Type B pancreatic cell (in vitro differentiated cells): ENCODE data around the gene GRIK4. TPM values are rescaled to one million over a fixed set of nuclear protein-coding genes. Genes with fewer than 3 reads are reported as not detected.

Source experiments
- DNase-seq: peaks from one replicate; pipeline ENCODE4 v3.0.0; 2021; ENCODE audit warnings: mixed read lengths; ENCODE audit not compliant: unreplicated experiment; ENCODE audit errors: extremely low spot score
- H3K27ac Mint-ChIP-seq: 2 replicates; pipeline ENCODE4 v1.8.0; 2021; ENCODE audit warnings: mild to moderate bottlenecking, mixed read lengths
- H3K27me3 Mint-ChIP-seq: 2 replicates; pipeline ENCODE4 v1.8.0; 2021; ENCODE audit warnings: mixed read lengths
- H3K36me3 Mint-ChIP-seq: 2 replicates; pipeline ENCODE4 v1.8.0; 2021; ENCODE audit warnings: mixed read lengths
- H3K4me1 Mint-ChIP-seq: one replicate; pipeline ENCODE4 v1.8.0; 2021; ENCODE audit warnings: mixed read lengths; ENCODE audit not compliant: unreplicated experiment
- H3K4me3 Mint-ChIP-seq: 2 replicates; pipeline ENCODE4 v1.8.0; 2021; ENCODE audit warnings: mild to moderate bottlenecking, mixed read lengths
- H3K9me3 Mint-ChIP-seq: 2 replicates; pipeline ENCODE4 v1.8.0; 2021; ENCODE audit warnings: mixed read lengths
- total RNA-seq: library from RNA; stranded (reverse); gene quantifications from 2 replicates; pipeline ENCODE4 v1.2.1, GENCODE V29; 2021; ENCODE audit warnings: low replicate concordance
- TF ChIP-seq, protein P1 (sequence below): fragments of 200-600 bp; sonication (generic); conservative IDR thresholded peaks from 2 replicates; pipeline ENCODE4 v1.5.0; 2021; ENCODE audit warnings: antibody characterized with exemption, mild to moderate bottlenecking

GRIK4 gene
- total RNA-seq, 1 donor from 2014 or later: 0.72 TPM

DNA sequence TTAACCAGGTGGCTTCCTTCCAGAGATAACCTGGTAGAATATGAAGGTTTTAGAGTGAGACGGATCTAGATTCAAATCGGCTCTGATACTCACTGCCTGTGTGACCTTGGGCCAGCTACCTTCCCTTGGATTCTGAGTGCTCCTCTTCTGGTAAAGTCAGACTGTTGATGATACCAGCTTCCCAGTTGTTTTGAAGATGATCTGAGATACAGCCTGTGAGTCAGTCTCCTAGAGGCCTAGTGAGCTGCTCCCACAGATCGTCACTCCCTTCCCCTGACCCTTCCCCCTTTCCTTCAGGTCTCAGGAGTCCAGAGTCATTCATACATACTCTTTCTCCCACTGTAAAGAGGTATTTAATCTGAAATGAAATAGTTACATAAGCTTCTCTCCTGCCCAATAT is 207.8 kb downstream of the GRIK4 start:
- Mint-ChIP-seq H3K36me3 (no peaks in the 10 kb centered on the region), H3K4me3 (no peak overlapping the region), H3K27ac (no peak overlapping the region), H3K9me3 (no peaks in the 10 kb centered on the region), H3K27me3 (peaks cover 14% of the 10 kb centered on the region), H3K4me1 (peaks cover 9% of the 10 kb centered on the region)
- TF ChIP-seq, protein P1, sequence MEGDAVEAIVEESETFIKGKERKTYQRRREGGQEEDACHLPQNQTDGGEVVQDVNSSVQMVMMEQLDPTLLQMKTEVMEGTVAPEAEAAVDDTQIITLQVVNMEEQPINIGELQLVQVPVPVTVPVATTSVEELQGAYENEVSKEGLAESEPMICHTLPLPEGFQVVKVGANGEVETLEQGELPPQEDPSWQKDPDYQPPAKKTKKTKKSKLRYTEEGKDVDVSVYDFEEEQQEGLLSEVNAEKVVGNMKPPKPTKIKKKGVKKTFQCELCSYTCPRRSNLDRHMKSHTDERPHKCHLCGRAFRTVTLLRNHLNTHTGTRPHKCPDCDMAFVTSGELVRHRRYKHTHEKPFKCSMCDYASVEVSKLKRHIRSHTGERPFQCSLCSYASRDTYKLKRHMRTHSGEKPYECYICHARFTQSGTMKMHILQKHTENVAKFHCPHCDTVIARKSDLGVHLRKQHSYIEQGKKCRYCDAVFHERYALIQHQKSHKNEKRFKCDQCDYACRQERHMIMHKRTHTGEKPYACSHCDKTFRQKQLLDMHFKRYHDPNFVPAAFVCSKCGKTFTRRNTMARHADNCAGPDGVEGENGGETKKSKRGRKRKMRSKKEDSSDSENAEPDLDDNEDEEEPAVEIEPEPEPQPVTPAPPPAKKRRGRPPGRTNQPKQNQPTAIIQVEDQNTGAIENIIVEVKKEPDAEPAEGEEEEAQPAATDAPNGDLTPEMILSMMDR: no peak
- DNase-seq: no peak

DNA sequence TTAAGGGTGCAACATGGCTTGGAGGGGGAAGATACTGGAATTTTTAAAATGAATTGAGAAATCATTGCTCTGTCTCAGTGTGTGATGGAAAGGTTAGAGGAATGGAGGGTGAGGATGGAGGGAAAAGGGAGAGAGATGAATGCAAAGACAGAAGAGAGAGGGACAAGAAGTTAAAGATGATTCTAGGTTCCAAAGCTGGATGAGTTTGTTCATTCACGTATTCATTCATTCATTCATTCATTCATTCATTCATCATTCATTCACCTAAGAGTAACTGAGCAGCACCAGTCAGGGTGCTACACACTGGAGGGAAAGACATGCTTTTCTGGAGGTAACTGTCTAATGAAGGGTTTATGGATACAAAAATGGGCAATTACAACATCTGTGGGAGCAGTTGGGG is 209.2 kb downstream of the GRIK4 start:
- TF ChIP-seq, protein P1: no peak
- Mint-ChIP-seq H3K4me3 (no peak overlapping the region), H3K36me3 (no peaks in the 10 kb centered on the region), H3K9me3 (no peaks in the 10 kb centered on the region), H3K27me3 (peaks cover 7% of the 10 kb centered on the region), H3K4me1 (peaks cover 5% of the 10 kb centered on the region), H3K27ac (no peak overlapping the region)
- DNase-seq: no peak

DNA sequence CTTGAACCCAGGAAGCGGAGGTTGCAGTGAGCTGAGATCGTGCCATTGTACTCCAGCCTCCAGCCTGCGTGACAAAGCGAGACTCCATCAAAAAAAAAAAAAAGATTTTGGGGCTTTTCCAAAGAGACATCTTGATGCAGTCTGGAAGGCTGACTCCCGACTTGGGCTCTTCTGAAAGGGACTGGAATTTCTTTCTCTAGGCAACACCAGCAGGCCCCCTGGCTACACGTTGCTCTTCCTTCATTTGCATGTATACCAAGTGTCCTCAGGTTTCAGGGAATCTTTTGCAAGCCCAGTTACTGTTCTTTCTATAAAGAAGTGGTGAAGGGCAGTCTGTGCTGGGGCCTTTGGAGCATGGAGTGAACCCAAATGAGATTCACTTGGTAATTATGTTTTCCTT is 211.0 kb downstream of the GRIK4 start:
- DNase-seq: peak; percentile 25

DNA sequence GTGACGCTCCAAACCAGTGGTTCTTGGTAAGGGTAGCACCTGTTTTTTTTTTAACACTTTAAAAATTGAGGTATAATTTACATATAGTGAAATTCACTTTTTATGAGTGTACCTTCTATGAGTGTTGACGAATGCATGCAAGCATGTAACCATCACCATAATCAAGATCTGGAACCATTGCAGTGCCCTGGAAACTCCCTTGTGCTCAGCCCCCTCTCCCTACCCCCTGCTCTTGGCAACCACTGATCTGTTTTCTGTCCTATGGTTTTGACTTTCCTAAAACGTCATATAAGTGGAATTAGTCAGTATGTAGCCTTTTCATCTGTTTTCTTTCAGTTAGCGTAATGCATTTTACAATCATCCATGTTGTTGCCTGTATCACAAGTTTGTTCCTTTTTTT is 212.2 kb downstream of the GRIK4 start:
- Mint-ChIP-seq H3K4me3 (no peak overlapping the region), H3K36me3 (no peaks in the 10 kb centered on the region)

More for the DNA sequence above, 211.0 kb downstream of the GRIK4 start:
- Mint-ChIP-seq H3K9me3 (no peaks in the 10 kb centered on the region), H3K4me1 (peaks cover 5% of the 10 kb centered on the region), H3K4me3 (no peak overlapping the region), H3K36me3 (no peaks in the 10 kb centered on the region), H3K27me3 (peaks cover 7% of the 10 kb centered on the region), H3K27ac (no peak overlapping the region)
- TF ChIP-seq, protein P1: no peak

DNA sequence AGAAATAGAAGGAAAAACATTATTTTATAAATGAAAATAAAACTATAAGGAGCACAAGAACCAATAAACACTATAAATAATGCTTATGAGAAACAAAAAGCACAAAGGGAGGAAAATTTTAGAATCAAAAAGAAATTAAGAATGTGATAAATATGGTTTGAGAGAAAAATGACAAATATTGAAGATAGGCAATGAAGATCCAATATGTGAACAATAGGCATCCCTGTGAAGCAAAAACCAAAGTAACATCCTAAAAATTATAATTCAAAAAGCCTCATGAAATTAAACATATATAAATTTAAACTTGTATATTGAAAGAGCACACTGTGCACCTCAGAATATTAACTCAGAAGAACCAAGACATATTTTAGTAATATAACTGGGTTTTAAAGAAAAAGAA is 216.2 kb downstream of the GRIK4 start:
- TF ChIP-seq, protein P1: no peak
- DNase-seq: no peak
- Mint-ChIP-seq H3K9me3 (peaks cover 7% of the 10 kb centered on the region), H3K36me3 (no peaks in the 10 kb centered on the region), H3K4me3 (no peak overlapping the region), H3K27me3 (peaks cover 5% of the 10 kb centered on the region), H3K4me1 (no peaks in the 10 kb centered on the region), H3K27ac (no peak overlapping the region)

More for the DNA sequence above, 212.2 kb downstream of the GRIK4 start:
- TF ChIP-seq, protein P1: no peak
- Mint-ChIP-seq H3K27ac (no peak overlapping the region), H3K4me1 (peaks cover 5% of the 10 kb centered on the region), H3K9me3 (peaks cover under 1% of the 10 kb centered on the region), H3K27me3 (peaks cover 7% of the 10 kb centered on the region)
- DNase-seq: no peak

DNA sequence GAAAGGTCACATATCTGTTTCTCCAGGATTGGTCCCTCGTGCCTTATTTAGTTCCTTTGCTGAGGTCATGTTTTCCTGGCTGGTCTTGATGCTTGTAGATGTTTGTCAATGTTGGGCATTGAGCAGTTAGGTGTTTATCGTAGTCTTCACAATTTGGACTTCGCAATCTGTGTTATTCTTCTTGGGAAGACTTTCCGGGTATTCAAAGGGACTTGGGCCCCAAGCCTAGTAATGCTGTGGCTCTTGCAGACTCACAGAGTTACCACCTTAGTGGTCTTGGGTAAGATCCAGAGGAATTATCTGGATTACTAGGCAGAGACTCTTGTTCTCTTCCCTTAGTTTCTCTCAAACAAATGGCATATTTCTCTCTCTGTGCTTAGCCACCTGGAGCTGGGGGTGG is 223.5 kb downstream of the GRIK4 start:
- Mint-ChIP-seq H3K9me3 (no peaks in the 10 kb centered on the region), H3K27ac (no peak overlapping the region), H3K36me3 (no peaks in the 10 kb centered on the region), H3K4me3 (no peak overlapping the region), H3K27me3 (peaks cover 5% of the 10 kb centered on the region), H3K4me1 (no peaks in the 10 kb centered on the region)
- no peak for DNase-seq
- TF ChIP-seq, protein P1: no peak
